ENCODE measurements around the gene SEMA5A.

DNA sequence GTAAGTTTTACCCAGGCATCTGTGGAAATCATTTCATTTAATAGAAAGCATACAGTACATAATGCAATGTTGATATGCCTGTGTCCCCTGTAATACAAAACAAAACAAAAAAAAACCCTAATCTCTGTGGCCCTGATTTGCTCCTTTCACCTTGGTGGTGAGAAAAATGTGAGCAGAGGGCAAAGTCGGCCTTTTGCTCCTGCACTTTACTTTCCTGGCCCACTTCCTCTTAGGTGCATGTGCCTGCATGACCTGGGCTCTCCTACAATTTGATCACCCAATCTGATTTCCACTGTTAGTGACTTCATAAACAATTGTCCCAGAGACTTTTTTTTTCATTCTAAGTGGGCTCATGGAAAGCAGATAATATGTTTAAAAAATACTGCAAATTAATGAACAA is 424.3 kb downstream of the SEMA5A start:
- TF ChIP-seq, protein P1, sequence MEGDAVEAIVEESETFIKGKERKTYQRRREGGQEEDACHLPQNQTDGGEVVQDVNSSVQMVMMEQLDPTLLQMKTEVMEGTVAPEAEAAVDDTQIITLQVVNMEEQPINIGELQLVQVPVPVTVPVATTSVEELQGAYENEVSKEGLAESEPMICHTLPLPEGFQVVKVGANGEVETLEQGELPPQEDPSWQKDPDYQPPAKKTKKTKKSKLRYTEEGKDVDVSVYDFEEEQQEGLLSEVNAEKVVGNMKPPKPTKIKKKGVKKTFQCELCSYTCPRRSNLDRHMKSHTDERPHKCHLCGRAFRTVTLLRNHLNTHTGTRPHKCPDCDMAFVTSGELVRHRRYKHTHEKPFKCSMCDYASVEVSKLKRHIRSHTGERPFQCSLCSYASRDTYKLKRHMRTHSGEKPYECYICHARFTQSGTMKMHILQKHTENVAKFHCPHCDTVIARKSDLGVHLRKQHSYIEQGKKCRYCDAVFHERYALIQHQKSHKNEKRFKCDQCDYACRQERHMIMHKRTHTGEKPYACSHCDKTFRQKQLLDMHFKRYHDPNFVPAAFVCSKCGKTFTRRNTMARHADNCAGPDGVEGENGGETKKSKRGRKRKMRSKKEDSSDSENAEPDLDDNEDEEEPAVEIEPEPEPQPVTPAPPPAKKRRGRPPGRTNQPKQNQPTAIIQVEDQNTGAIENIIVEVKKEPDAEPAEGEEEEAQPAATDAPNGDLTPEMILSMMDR (IDR thresholded peaks at IDR 0.05) = no peak
- TF ChIP-seq POLR2A (IDR thresholded peaks at IDR 0.05) (no peak), POLR2AphosphoS5 (IDR thresholded peaks at IDR 0.05) (no peak), EP300 (IDR thresholded peaks at IDR 0.05) (no peak)
